MM.1S (cell line): ENCODE data around the gene TARS1.

Source experiments
- DNase-seq: peaks from one replicate; pipeline ENCODE4 v3.0.0-alpha.2; 2015
- H2AFZ ChIP-seq: fragments of 300-600 bp; sonication (generic); 2 replicates; pipeline ENCODE4 v1.6.0; 2016; ENCODE audit warnings: antibody characterized with exemption, low read length
- H3F3A ChIP-seq: fragments of 300-600 bp; sonication (generic); 2 replicates; pipeline ENCODE4 v1.6.1; 2016; ENCODE audit warnings: mild to moderate bottlenecking, antibody characterized with exemption, low read length, moderate library complexity, mixed read lengths; ENCODE audit not compliant: insufficient read depth
- H3K27ac ChIP-seq: fragments of 300-600 bp; sonication (generic); 2 replicates; pipeline ENCODE4 v1.5.1; 2016; ENCODE audit warnings: mild to moderate bottlenecking, low read length
- H3K27me3 ChIP-seq: fragments of 300-600 bp; sonication (generic); replicated peaks from 2 replicates; pipeline ENCODE4 v1.6.0; 2016; ENCODE audit warnings: low read length; ENCODE audit not compliant: insufficient read depth
- H3K36me3 ChIP-seq: fragments of 300-600 bp; sonication (generic); replicated peaks from 2 replicates; pipeline ENCODE4 v1.6.1; 2016; ENCODE audit warnings: mild to moderate bottlenecking, low read length, mixed read lengths; ENCODE audit not compliant: insufficient read depth
- H3K4me1 ChIP-seq: fragments of 300-600 bp; sonication (generic); 2 replicates; pipeline ENCODE4 v1.6.1; 2016; ENCODE audit warnings: low read length, mixed read lengths
- H3K4me2 ChIP-seq: fragments of 300-600 bp; sonication (generic); 2 replicates; pipeline ENCODE4 v1.6.0; 2016; ENCODE audit warnings: low read depth, low read length
- H3K4me3 ChIP-seq: fragments of 300-600 bp; sonication (generic); 2 replicates; pipeline ENCODE4 v1.5.1; 2016; ENCODE audit warnings: low read length, mixed read lengths
- H3K79me2 ChIP-seq: fragments of 300-600 bp; sonication (generic); 2 replicates; pipeline ENCODE4 v1.6.1; 2016; ENCODE audit warnings: mixed run types, low read length, mixed read lengths
- H3K9ac ChIP-seq: fragments of 300-600 bp; sonication (generic); 2 replicates; pipeline ENCODE4 v1.6.1; 2016; ENCODE audit warnings: low read length, mixed read lengths
- H3K9me2 ChIP-seq: fragments of 300-600 bp; sonication (generic); replicated peaks from 2 replicates; pipeline ENCODE4 v1.6.1; 2016; ENCODE audit warnings: mild to moderate bottlenecking, low read length, mixed read lengths; ENCODE audit not compliant: insufficient read depth
- H3K9me3 ChIP-seq: fragments of 300-600 bp; sonication (generic); replicated peaks from 2 replicates; pipeline ENCODE4 v1.6.1; 2016; ENCODE audit warnings: mild to moderate bottlenecking, low read length, mixed read lengths; ENCODE audit not compliant: insufficient read depth
- H4K20me1 ChIP-seq: fragments of 300-600 bp; sonication (generic); 2 replicates; pipeline ENCODE4 v1.6.1; 2016; ENCODE audit warnings: mild to moderate bottlenecking, low read length, moderate library complexity, mixed read lengths; ENCODE audit not compliant: insufficient read depth
- EZH2 ChIP-seq: fragments of 300-600 bp; sonication (generic); optimal IDR thresholded peaks from 2 replicates; pipeline ENCODE3; 2017; ENCODE audit warnings: low read depth, mild to moderate bottlenecking, antibody characterized with exemption, low read length, mixed read lengths
- EZH2phosphoT487 ChIP-seq: fragments of 300-600 bp; sonication (generic); IDR thresholded peaks from 2 replicates; pipeline ENCODE4 v1.6.1; 2018; ENCODE audit warnings: antibody characterized with exemption, low read length
- TF ChIP-seq, protein P1 (sequence below): fragments of 300-600 bp; sonication (generic); IDR thresholded peaks from 2 replicates; pipeline ENCODE4 v1.5.1; 2016; ENCODE audit warnings: antibody characterized with exemption, low read length, mixed read lengths

TARS1 gene

DNA sequence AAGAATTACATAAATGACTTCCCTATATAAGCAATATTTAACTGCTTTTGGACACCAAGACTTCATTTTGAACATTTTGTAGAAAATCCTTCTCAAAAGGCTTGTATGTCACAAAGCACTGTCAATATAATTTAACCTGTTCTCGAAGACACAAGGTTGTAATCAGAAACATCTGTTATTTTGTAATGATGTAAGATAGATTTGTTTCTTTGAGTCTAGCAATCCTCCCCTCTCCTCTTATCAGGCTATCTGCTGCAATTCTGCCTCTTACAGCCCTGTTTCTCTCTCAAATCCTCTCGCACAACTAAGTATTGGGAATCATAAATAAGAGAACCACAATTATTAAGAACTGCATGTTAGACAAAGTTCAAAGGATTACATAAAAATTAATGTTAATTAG is 18.6 kb upstream of the TARS1 start:
- Histone ChIP-seq H3K27me3 (no peaks in the 10 kb centered on the region), H4K20me1 (no peaks in the 10 kb centered on the region), H3K4me3 (no peak overlapping the region), H2AFZ (no peak overlapping the region), H3K9me2 (no peaks in the 10 kb centered on the region), H3K36me3 (no peaks in the 10 kb centered on the region), H3K27ac (no peak overlapping the region), H3K9me3 (no peaks in the 10 kb centered on the region), H3K4me1 (no peaks in the 10 kb centered on the region), H3K9ac (no peak overlapping the region), H3K4me2 (no peak overlapping the region), H3K79me2 (no peaks in the 10 kb centered on the region), H3F3A (no peaks in the 10 kb centered on the region)
- TF ChIP-seq, protein P1, sequence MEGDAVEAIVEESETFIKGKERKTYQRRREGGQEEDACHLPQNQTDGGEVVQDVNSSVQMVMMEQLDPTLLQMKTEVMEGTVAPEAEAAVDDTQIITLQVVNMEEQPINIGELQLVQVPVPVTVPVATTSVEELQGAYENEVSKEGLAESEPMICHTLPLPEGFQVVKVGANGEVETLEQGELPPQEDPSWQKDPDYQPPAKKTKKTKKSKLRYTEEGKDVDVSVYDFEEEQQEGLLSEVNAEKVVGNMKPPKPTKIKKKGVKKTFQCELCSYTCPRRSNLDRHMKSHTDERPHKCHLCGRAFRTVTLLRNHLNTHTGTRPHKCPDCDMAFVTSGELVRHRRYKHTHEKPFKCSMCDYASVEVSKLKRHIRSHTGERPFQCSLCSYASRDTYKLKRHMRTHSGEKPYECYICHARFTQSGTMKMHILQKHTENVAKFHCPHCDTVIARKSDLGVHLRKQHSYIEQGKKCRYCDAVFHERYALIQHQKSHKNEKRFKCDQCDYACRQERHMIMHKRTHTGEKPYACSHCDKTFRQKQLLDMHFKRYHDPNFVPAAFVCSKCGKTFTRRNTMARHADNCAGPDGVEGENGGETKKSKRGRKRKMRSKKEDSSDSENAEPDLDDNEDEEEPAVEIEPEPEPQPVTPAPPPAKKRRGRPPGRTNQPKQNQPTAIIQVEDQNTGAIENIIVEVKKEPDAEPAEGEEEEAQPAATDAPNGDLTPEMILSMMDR = no peak
- no peak for TF ChIP-seq EZH2phosphoT487
- TF ChIP-seq EZH2 = no peak
- DNase-seq = no peak

DNA sequence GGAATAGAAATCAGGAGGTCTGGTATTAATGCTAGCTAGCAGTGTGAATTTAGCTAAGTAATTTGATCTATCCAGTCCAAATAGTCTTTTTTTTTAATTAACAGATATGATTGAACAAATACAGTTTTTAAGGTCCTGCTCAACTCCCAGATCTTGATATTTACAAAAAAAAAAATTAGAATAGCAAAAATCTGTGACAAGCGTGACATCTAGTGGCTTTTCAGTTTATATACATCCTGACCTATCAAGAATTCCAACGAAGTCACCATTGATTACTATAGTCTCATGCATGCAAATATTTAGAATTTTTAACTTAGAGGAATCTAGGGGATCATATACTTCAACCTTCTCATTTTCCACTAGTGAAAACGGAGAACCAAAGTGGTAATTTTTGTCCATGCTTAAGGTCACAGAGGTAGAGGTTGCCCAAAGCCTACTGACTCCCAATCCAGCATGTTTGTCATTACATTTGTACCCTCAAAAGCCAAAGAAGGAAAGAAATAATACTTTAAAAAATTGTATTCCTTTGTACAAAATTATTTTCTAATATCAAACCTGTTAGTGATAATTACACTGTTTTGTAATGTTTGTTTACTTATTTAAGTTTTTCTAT is 17.6 kb upstream of the TARS1 start:
- no peaks in the 10 kb centered on the region for H3K36me3 ChIP-seq
- H3K27ac ChIP-seq = no peak overlapping the region
- DNase-seq = peak; percentile 29
- no peaks in the 10 kb centered on the region for H3K27me3 ChIP-seq
- no peaks in the 10 kb centered on the region for H3F3A ChIP-seq
- H3K4me2 ChIP-seq = no peak overlapping the region
- no peaks in the 10 kb centered on the region for H3K4me1 ChIP-seq
- no peaks in the 10 kb centered on the region for H4K20me1 ChIP-seq
- H3K9ac ChIP-seq = no peak overlapping the region
- H3K9me3 ChIP-seq = no peaks in the 10 kb centered on the region
- no peak overlapping the region for H2AFZ ChIP-seq
- no peaks in the 10 kb centered on the region for H3K79me2 ChIP-seq
- no peak overlapping the region for H3K4me3 ChIP-seq
- H3K9me2 ChIP-seq = no peaks in the 10 kb centered on the region
- TF ChIP-seq EZH2 = no peak
- TF ChIP-seq, protein P1 = peak; percentile 50

GRCh38 chr5:33425314-33425713 is 15.5 kb upstream of the TARS1 start:
- no peaks in the 10 kb centered on the region for H4K20me1 ChIP-seq
- no peaks in the 10 kb centered on the region for H3K9me3 ChIP-seq
- no peaks in the 10 kb centered on the region for H3K27me3 ChIP-seq
- H3K9me2 ChIP-seq = no peaks in the 10 kb centered on the region
- H3K27ac ChIP-seq = no peak overlapping the region
- TF ChIP-seq EZH2 = no peak
- TF ChIP-seq, protein P1 = no peak
- TF ChIP-seq EZH2phosphoT487 = no peak
- H3K4me1 ChIP-seq = no peaks in the 10 kb centered on the region
- no peaks in the 10 kb centered on the region for H3K79me2 ChIP-seq
- H3K36me3 ChIP-seq = no peaks in the 10 kb centered on the region
- H3K9ac ChIP-seq = no peak overlapping the region
- no peaks in the 10 kb centered on the region for H3F3A ChIP-seq
- H3K4me2 ChIP-seq = no peak overlapping the region
- H3K4me3 ChIP-seq = no peak overlapping the region
- DNase-seq = no peak
- no peak overlapping the region for H2AFZ ChIP-seq
